HG03045 (cell line): ENCODE data around the gene DHX8.

Experiments
- ATAC-seq: cut with Tn5 transposase; IDR thresholded peaks from one replicate; pipeline ENCODE4 v1.9.1; 2021; ENCODE audit warnings: mild to moderate bottlenecking, moderate library complexity; ENCODE audit not compliant: unreplicated experiment

DHX8 gene

GRCh38 chr17:43545383-43545632, 61.5 kb downstream of the DHX8 start:
- peak; percentile 23 for ATAC-seq

GRCh38 chr17:43546319-43547188, 62.8 kb downstream of the DHX8 start, which contains the start of gene ETV4:
TSS of gene ETV4 (minus strand) at chr17:43546340. CDS start at chr17:43545617, 723 bp downstream.
- ATAC-seq = peak; percentile 69

- no peak for ATAC-seq
These were observed 63.4 kb downstream of the DHX8 start for GRCh38 chr17:43547189-43547550.

- no peak for ATAC-seq
These were observed 64.0 kb downstream of the DHX8 start for GRCh38 chr17:43547659-43548256.

GRCh38 chr17:43548689-43549379, 65.1 kb downstream of the DHX8 start:
- no peak for ATAC-seq

GRCh38 chr17:43549496-43549895, 65.7 kb downstream of the DHX8 start:
- ATAC-seq = no peak

- no peak for ATAC-seq
These were observed 67.0 kb downstream of the DHX8 start for GRCh38 chr17:43550754-43551153.

GRCh38 chr17:43552229-43552837, 68.6 kb downstream of the DHX8 start:
- no peak for ATAC-seq

- ATAC-seq = no peak
These were observed 69.8 kb downstream of the DHX8 start for GRCh38 chr17:43553573-43553972.

GRCh38 chr17:43554857-43555256, 71.1 kb downstream of the DHX8 start:
- ATAC-seq = no peak

GRCh38 chr17:43556292-43556691, 72.5 kb downstream of the DHX8 start:
- no peak for ATAC-seq

- ATAC-seq = no peak
These were observed 75.0 kb downstream of the DHX8 start for GRCh38 chr17:43558805-43559160.

GRCh38 chr17:43559161-43559816, 75.5 kb downstream of the DHX8 start:
- ATAC-seq = no peak

- no peak for ATAC-seq
These were observed 77.0 kb downstream of the DHX8 start for GRCh38 chr17:43560461-43561427.

- no peak for ATAC-seq
These were observed 79.2 kb downstream of the DHX8 start for GRCh38 chr17:43562679-43563599.

GRCh38 chr17:43563600-43564594, 80.1 kb downstream of the DHX8 start:
- no peak for ATAC-seq

GRCh38 chr17:43568506-43569082, 84.8 kb downstream of the DHX8 start:
- no peak for ATAC-seq
